ENCODE measurements around the gene FAM120A. TPM values are rescaled to one million over a fixed set of nuclear protein-coding genes. Genes with fewer than 3 reads are reported as not detected.

The FAM120A gene
- total RNA-seq, 1 experiment from 2014 or later, result 98.2 TPM

- H3K9me3 Mint-ChIP-seq (ENCODE audit: low read depth, unreplicated experiment), result no peaks in the 10 kb centered on the region
- DNase-seq, result no peak
- peaks cover 18% of the 10 kb centered on the region for H3K36me3 Mint-ChIP-seq (ENCODE audit: insufficient read depth, unreplicated experiment)
- CTCF ChIA-PET, result interaction anchor here (0.6 to 1.4 kb wide), 2 partner anchors 33 to 93 kb away, joined by 4 to 6 read pairs; no protein-coding TSS in a partner anchor
- no peaks in the 10 kb centered on the region for H3K27me3 Mint-ChIP-seq (ENCODE audit: unreplicated experiment)
- BruUV-seq (replicated peaks), result no TSS peak
- no peak overlapping the region for H3K27ac Mint-ChIP-seq (ENCODE audit: unreplicated experiment)
- no peak overlapping the region for H3K4me3 Mint-ChIP-seq (ENCODE audit: low read depth, unreplicated experiment)
- no peak for TF ChIP-seq CTCF (IDR thresholded peaks at IDR 0.05; ENCODE audit: unreplicated experiment)
- H3K4me1 Mint-ChIP-seq (ENCODE audit: low read depth, unreplicated experiment), result peaks cover 23% of the 10 kb centered on the region
- intact Hi-C loops (cut with micrococcal nuclease; ENCODE audit: unreplicated experiment), result no loop called here
Observed at GRCh38 chr9:93473411-93473810, 21.9 kb downstream of the FAM120A start.

- no peak for TF ChIP-seq CTCF (IDR thresholded peaks at IDR 0.05; ENCODE audit: unreplicated experiment)
- H3K36me3 Mint-ChIP-seq (ENCODE audit: insufficient read depth, unreplicated experiment), result peaks cover 21% of the 10 kb centered on the region
- H3K4me3 Mint-ChIP-seq (ENCODE audit: low read depth, unreplicated experiment), result no peak overlapping the region
- H3K9me3 Mint-ChIP-seq (ENCODE audit: low read depth, unreplicated experiment), result no peaks in the 10 kb centered on the region
- no peak overlapping the region for H3K27ac Mint-ChIP-seq (ENCODE audit: unreplicated experiment)
- intact Hi-C loops (cut with micrococcal nuclease; ENCODE audit: unreplicated experiment), result no loop called here
- no peaks in the 10 kb centered on the region for H3K27me3 Mint-ChIP-seq (ENCODE audit: unreplicated experiment)
- peaks cover 10% of the 10 kb centered on the region for H3K4me1 Mint-ChIP-seq (ENCODE audit: low read depth, unreplicated experiment)
- BruUV-seq (replicated peaks), result no TSS peak
- DNase-seq, result no peak
- CTCF ChIA-PET, result no interaction called here
Observed at GRCh38 chr9:93475108-93475507, 23.6 kb downstream of the FAM120A start.

GRCh38 chr9:93475856-93476255, 24.4 kb downstream of the FAM120A start:
- H3K27me3 Mint-ChIP-seq (ENCODE audit: unreplicated experiment), result no peaks in the 10 kb centered on the region
- intact Hi-C loops (cut with micrococcal nuclease; ENCODE audit: unreplicated experiment), result no loop called here
- no TSS peak for BruUV-seq (replicated peaks)

GRCh38 chr9:93476924-93477323, 25.4 kb downstream of the FAM120A start:
- H3K4me1 Mint-ChIP-seq (ENCODE audit: low read depth, unreplicated experiment), result peaks cover 5% of the 10 kb centered on the region
- TF ChIP-seq CTCF (IDR thresholded peaks at IDR 0.05; ENCODE audit: unreplicated experiment), result no peak
- DNase-seq, result no peak
- intact Hi-C loops (cut with micrococcal nuclease; ENCODE audit: unreplicated experiment), result no loop called here
- H3K4me3 Mint-ChIP-seq (ENCODE audit: low read depth, unreplicated experiment), result no peak overlapping the region
- H3K36me3 Mint-ChIP-seq (ENCODE audit: insufficient read depth, unreplicated experiment), result peaks cover 20% of the 10 kb centered on the region
- no peak overlapping the region for H3K27ac Mint-ChIP-seq (ENCODE audit: unreplicated experiment)
- BruUV-seq (replicated peaks), result no TSS peak
- CTCF ChIA-PET, result interaction anchor here (0.5 kb wide), 1 partner anchor 91 kb away, joined by 3 read pairs; no protein-coding TSS in a partner anchor
- H3K9me3 Mint-ChIP-seq (ENCODE audit: low read depth, unreplicated experiment), result no peaks in the 10 kb centered on the region
- H3K27me3 Mint-ChIP-seq (ENCODE audit: unreplicated experiment), result no peaks in the 10 kb centered on the region

More at GRCh38 chr9:93475856-93476255, 24.4 kb downstream of the FAM120A start:
- Mint-ChIP-seq H3K36me3 (ENCODE audit: insufficient read depth, unreplicated experiment) (peaks cover 20% of the 10 kb centered on the region), H3K4me3 (ENCODE audit: low read depth, unreplicated experiment) (no peak overlapping the region), H3K27ac (ENCODE audit: unreplicated experiment) (no peak overlapping the region), H3K9me3 (ENCODE audit: low read depth, unreplicated experiment) (no peaks in the 10 kb centered on the region), H3K4me1 (ENCODE audit: low read depth, unreplicated experiment) (peaks cover 2% of the 10 kb centered on the region)
- no peak for TF ChIP-seq CTCF (IDR thresholded peaks at IDR 0.05; ENCODE audit: unreplicated experiment)
- DNase-seq, result no peak
- CTCF ChIA-PET, result interaction anchor here (0.6 kb wide), 1 partner anchor 8 kb away, joined by 7 read pairs; no protein-coding TSS in a partner anchor
